HEK293T (cell line): ENCODE results near the gene CTIF.

ENCODE experiments used
- ARNT ChIP-seq: fragments of 450-650 bp; IDR thresholded peaks from 2 replicates; pipeline ENCODE4 v1.6.1; 2017; ENCODE audit warnings: mild to moderate bottlenecking
- BHLHE40 ChIP-seq: fragments of 450-650 bp; IDR thresholded peaks from 2 replicates; pipeline ENCODE4 v1.6.1; 2016; ENCODE audit warnings: mild to moderate bottlenecking, moderate library complexity, borderline replicate concordance
- CTBP1 ChIP-seq: fragments of 450-650 bp; IDR thresholded peaks from 2 replicates; pipeline ENCODE4 v1.6.1; 2016; ENCODE audit warnings: borderline replicate concordance
- ELF4 ChIP-seq: fragments of 450-650 bp; IDR thresholded peaks from 2 replicates; pipeline ENCODE4 v1.6.1; 2017; ENCODE audit warnings: antibody characterized with exemption
- FOXA1 ChIP-seq: fragments of 450-650 bp; IDR thresholded peaks from 2 replicates; pipeline ENCODE4 v1.6.1; 2016; ENCODE audit warnings: mild to moderate bottlenecking
- FOXK2 ChIP-seq: fragments of 450-650 bp; IDR thresholded peaks from 2 replicates; pipeline ENCODE4 v1.6.1; 2016; ENCODE audit warnings: mild to moderate bottlenecking
- FOXM1 ChIP-seq: fragments of 450-650 bp; IDR thresholded peaks from 2 replicates; pipeline ENCODE4 v1.6.1; 2017; ENCODE audit warnings: mild to moderate bottlenecking, borderline replicate concordance
- L3MBTL2 ChIP-seq: fragments of 450-650 bp; conservative IDR thresholded peaks from 2 replicates; pipeline ENCODE4 v1.6.1; 2016; ENCODE audit warnings: mild to moderate bottlenecking
- NFRKB ChIP-seq: fragments of 450-650 bp; IDR thresholded peaks from 2 replicates; pipeline ENCODE4 v1.6.1; 2016; ENCODE audit warnings: mild to moderate bottlenecking, moderate library complexity
- SP1 ChIP-seq: fragments of 450-650 bp; IDR thresholded peaks from 2 replicates; pipeline ENCODE4 v1.6.1; 2017
- SUZ12 ChIP-seq: fragments of 450-650 bp; IDR thresholded peaks from 2 replicates; pipeline ENCODE4 v1.6.1; 2016; ENCODE audit warnings: mild to moderate bottlenecking
- ZNF384 ChIP-seq: fragments of 450-650 bp; IDR thresholded peaks from 2 replicates; pipeline ENCODE4 v1.6.1; 2016
- TF ChIP-seq, protein P1 (sequence below): fragments of 450-650 bp; IDR thresholded peaks from 2 replicates; pipeline ENCODE4 v1.6.1; 2016

DNA sequence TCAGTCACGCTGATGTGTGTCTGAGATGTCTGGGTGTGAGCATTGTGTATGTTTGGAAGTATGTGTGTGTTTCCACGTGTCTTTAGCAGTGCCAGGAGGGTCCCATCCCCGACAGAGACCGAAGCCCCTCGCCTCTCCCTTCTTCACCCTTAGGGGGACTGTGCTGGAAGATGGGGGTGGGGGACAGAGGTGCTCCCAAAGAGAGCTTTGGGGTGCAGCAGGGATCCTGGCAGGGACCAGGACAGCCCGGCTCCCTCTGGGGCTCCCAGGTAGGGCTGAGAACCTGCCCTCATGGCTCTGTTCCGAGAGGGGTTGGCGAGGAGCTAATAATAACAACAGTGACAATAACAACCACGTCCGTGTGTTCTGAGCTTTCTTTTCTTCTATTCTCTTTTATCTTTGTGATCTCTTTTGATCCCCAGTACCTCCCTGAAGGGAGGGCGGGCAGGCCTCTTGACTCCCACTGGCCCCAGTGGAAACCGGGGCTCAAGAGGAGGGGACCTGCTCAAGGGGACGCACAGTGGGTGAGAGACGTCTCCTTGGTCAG is 354.3 kb downstream of the CTIF start:
- TF ChIP-seq ELF4: no peak
- no peak for TF ChIP-seq BHLHE40
- TF ChIP-seq NFRKB: no peak
- no peak for TF ChIP-seq FOXK2
- TF ChIP-seq ARNT: no peak
- TF ChIP-seq CTBP1: no peak
- TF ChIP-seq, protein P1, sequence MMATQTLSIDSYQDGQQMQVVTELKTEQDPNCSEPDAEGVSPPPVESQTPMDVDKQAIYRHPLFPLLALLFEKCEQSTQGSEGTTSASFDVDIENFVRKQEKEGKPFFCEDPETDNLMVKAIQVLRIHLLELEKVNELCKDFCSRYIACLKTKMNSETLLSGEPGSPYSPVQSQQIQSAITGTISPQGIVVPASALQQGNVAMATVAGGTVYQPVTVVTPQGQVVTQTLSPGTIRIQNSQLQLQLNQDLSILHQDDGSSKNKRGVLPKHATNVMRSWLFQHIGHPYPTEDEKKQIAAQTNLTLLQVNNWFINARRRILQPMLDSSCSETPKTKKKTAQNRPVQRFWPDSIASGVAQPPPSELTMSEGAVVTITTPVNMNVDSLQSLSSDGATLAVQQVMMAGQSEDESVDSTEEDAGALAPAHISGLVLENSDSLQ: no peak
- no peak for TF ChIP-seq ZNF384
- TF ChIP-seq SP1: no peak
- no peak for TF ChIP-seq FOXA1
- TF ChIP-seq SUZ12: no peak
- no peak for TF ChIP-seq FOXM1
- no peak for TF ChIP-seq L3MBTL2
